ENCODE results near the gene PASK. TPM values are rescaled to one million over a fixed set of nuclear protein-coding genes. Genes with fewer than 3 reads are reported as not detected.

Gene PASK
- total and polyA plus RNA-seq, 12 donors = 0.72 to 8.9 (median 3.6) TPM

DNA sequence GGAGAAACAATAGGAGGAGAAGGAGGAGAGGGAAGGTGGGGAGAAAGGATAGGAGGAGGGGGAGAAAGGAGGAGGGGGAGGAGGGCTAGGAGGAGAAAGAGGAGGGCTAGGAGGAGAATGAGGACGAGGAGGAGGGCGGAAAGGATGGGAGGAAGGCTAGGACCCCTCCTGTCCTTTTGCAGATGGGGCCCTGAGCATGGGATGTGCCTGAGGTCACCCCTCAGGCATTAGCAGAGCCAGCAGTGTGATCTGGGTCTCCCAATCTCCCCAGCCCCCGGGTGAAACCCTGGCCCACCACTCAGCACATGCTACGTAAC lies 38.6 kb upstream of the PASK start:
- 50 to 74% (median 59%) methylated on average over 3 to 4 of the region's 4 CpGs for WGBS, 4 donors
- H3K9me3 ChIP-seq (replicated peaks in 1 of 3) = no peaks in the 10 kb centered on the region
- H3K4me1 ChIP-seq (replicated peaks in 1 of 2) = no peaks in the 10 kb centered on the region
- intact Hi-C loops (cut with DNase I) = no loop called here
- H3K27ac ChIP-seq = no peak overlapping the region
- H3K36me3 ChIP-seq (replicated peaks in 1 of 2) = peaks cover 0 to 3% of the 10 kb centered on the region in 2 donors
- H3K4me3 ChIP-seq = no peak overlapping the region
- DNase-seq = no peak
- TF ChIP-seq, protein P1, sequence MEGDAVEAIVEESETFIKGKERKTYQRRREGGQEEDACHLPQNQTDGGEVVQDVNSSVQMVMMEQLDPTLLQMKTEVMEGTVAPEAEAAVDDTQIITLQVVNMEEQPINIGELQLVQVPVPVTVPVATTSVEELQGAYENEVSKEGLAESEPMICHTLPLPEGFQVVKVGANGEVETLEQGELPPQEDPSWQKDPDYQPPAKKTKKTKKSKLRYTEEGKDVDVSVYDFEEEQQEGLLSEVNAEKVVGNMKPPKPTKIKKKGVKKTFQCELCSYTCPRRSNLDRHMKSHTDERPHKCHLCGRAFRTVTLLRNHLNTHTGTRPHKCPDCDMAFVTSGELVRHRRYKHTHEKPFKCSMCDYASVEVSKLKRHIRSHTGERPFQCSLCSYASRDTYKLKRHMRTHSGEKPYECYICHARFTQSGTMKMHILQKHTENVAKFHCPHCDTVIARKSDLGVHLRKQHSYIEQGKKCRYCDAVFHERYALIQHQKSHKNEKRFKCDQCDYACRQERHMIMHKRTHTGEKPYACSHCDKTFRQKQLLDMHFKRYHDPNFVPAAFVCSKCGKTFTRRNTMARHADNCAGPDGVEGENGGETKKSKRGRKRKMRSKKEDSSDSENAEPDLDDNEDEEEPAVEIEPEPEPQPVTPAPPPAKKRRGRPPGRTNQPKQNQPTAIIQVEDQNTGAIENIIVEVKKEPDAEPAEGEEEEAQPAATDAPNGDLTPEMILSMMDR (IDR thresholded peaks at IDR 0.05) = no peak
- TF ChIP-seq POLR2A (IDR thresholded peaks at IDR 0.05) = no peak
- H3K27me3 ChIP-seq = no peaks in the 10 kb centered on the region

DNA sequence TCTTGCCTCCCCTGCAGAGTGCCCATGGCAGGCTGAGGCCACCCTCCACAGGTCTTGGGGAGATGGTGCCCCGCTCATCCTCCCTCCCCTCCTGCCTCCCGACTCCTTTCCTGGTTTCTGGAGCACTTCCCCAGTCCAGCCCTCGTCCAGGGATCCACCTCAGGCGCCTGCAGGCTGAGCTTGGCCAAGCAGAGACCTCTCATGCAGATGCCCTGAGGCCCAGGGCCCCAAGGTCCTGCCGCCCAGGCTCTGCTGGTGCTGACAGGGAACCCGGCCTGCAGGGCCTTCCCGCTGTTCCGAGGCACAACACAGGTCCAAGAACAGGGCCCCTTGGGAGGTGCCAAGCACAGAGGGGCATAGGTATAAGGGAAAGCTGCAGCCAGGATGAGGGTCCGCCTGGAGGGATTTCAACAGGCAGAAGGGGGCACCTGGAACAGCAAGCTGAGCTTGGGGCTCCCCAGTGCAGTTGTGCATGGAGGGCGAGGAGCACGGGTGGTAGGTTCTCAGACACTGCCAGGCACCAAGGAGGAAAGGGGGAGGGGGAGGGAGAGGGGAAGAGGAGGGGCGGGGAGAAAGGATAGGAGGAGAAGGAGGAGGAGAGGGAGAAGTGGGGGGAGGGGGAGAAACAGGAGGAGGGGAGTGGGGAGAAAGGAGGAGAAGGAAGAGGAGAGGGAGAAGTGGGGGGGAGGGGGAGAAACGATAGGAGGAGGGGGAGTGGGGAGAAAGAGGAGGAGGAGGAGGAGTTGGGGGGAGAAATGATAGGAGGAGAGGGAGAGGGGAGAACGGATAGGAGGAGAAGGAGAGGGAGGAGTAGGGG lies 38.0 kb upstream of the PASK start:
- no peak overlapping the region for H3K27ac ChIP-seq
- H3K4me3 ChIP-seq = no peak overlapping the region
- intact Hi-C loops (cut with DNase I) = no loop called here
- no peaks in the 10 kb centered on the region for H3K4me1 ChIP-seq (replicated peaks in 1 of 2)
- H3K9me3 ChIP-seq (replicated peaks in 1 of 3) = no peaks in the 10 kb centered on the region
- 45 to 71% (median 61%) methylated on average over 10 to 14 of the region's 14 CpGs for WGBS, 4 donors
- H3K36me3 ChIP-seq (replicated peaks in 1 of 2) = peaks cover 0 to 7% of the 10 kb centered on the region in 2 donors
- no peaks in the 10 kb centered on the region for H3K27me3 ChIP-seq
- no peak for DNase-seq
- TF ChIP-seq POLR2A (IDR thresholded peaks at IDR 0.05) = no peak
- TF ChIP-seq, protein P1 (IDR thresholded peaks at IDR 0.05) = no peak

DNA sequence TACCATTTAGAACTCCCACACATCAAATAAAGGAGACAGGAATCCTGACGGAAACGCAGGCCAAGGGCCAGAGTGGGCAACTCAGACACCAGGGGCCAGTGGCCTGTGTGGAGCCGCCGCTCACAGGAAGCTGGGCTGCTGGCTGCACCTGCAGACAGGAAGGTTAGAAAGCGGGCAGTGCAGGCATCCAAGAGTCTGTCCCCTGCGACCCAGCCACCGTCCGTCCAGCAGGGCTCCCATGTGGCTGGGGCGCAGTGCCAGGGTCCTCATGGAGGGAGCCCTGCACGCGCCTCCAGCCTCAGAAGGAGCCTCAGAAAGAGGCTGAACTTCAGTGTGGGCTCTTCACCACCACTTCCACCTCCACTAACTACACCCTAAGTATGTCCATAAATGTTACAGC lies 36.7 kb upstream of the PASK start:
- no peaks in the 10 kb centered on the region for H3K9me3 ChIP-seq (replicated peaks in 1 of 3)
- H3K27ac ChIP-seq = no peak overlapping the region
- no peaks in the 10 kb centered on the region for H3K4me1 ChIP-seq (replicated peaks in 1 of 2)
- intact Hi-C loops (cut with DNase I) = no loop called here
- DNase-seq = no peak
- 64 to 85% (median 74%) methylated on average over 6 to 11 of the region's 11 CpGs for WGBS, 4 donors
- peaks cover 0 to 7% of the 10 kb centered on the region in 2 donors for H3K36me3 ChIP-seq (replicated peaks in 1 of 2)
- H3K4me3 ChIP-seq = no peak overlapping the region
- TF ChIP-seq, protein P1 (IDR thresholded peaks at IDR 0.05) = no peak
- no peak for TF ChIP-seq POLR2A (IDR thresholded peaks at IDR 0.05)
- no peaks in the 10 kb centered on the region for H3K27me3 ChIP-seq

DNA sequence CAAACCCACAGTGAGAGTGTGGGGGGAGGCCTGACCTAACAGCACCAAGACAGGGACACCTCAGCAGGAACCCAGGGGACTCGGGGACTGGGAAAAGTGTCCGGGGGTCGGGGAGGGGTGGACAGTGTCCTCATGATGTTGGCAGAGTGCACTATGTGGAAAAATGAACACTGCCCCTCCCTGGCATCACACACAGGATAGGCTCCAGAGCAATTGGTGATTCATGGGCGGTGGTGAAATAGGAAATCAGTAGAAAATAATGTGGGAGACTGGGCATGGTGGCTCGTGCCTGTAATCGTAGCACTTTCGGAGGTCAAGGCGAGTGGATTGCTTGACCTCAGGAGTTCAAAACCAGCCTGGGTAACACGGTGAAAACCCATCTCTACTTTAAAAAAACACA lies 35.6 kb upstream of the PASK start:
- Histone ChIP-seq H3K4me1 (replicated peaks in 1 of 2) (no peaks in the 10 kb centered on the region), H3K27ac (no peak overlapping the region), H3K27me3 (no peaks in the 10 kb centered on the region), H3K9me3 (replicated peaks in 1 of 3) (no peaks in the 10 kb centered on the region), H3K36me3 (replicated peaks in 1 of 2) (peaks cover 0 to 7% of the 10 kb centered on the region in 2 donors), H3K4me3 (no peak overlapping the region)
- TF ChIP-seq POLR2A (IDR thresholded peaks at IDR 0.05) = no peak
- TF ChIP-seq, protein P1 (IDR thresholded peaks at IDR 0.05) = no peak
- DNase-seq = no peak
- WGBS, 4 donors = 59 to 65% (median 62%) methylated on average over 9 of the region's 9 CpGs
- intact Hi-C loops (cut with DNase I) = no loop called here
